IMR-90 (cell line): ENCODE measurements around the gene MCTP1. TPM values are rescaled to one million over a fixed set of nuclear protein-coding genes. Genes with fewer than 3 reads are reported as not detected.

Source experiments
- ATAC-seq: fragments of 200-7000 bp; cut with Tn5 transposase; 2 replicates; pipeline ENCODE4 v1.9.1; 2020; ENCODE audit warnings: low read depth, mild to moderate bottlenecking, moderate library complexity
- BruUV-seq: library from RNA; stranded (reverse); fragments of 400-500 nt; replicated peaks from 2 replicates; lab custom pipeline; 2021; lab: Mats Ljungman, UMichigan
- CTCF ChIA-PET: fragments of 300-600 bp; formaldehyde crosslinking; extraction: SDS; loops from one replicate; lab custom pipeline; 2021; ENCODE audit warnings: antibody characterized with exemption; lab: Yijun Ruan, JAX
- POLR2A ChIA-PET: fragments of 300-600 bp; sonication (Branson Sonifier 250); formaldehyde crosslinking; loops from one replicate; lab custom pipeline; 2022; ENCODE audit warnings: antibody characterized with exemption; ENCODE audit not compliant: unreplicated experiment; lab: Charles Lee
- DNase-seq: peaks from one replicate; pipeline ENCODE4 v3.0.0; 2013
- H2AFZ ChIP-seq: replicated peaks from 2 replicates; pipeline ENCODE3; 2013; ENCODE audit warnings: low read length, mild to moderate bottlenecking; ENCODE audit not compliant: poor library complexity
- H2AK5ac ChIP-seq: 2 replicates; pipeline ENCODE4 v1.6.1; 2013; ENCODE audit warnings: low read depth, low read length, inconsistent platforms
- H2AK9ac ChIP-seq: replicated peaks from 2 replicates; pipeline ENCODE3; 2013; ENCODE audit warnings: mild to moderate bottlenecking, low read depth, low read length, moderate library complexity; ENCODE audit not compliant: poor library complexity
- H2BK120ac ChIP-seq: 2 replicates; pipeline ENCODE4 v1.6.1; 2013; ENCODE audit warnings: low read depth, low read length, inconsistent platforms
- H2BK15ac ChIP-seq: 3 replicates; pipeline ENCODE4 v1.6.1; 2013; ENCODE audit warnings: low read depth, low read length, inconsistent platforms
- H2BK20ac ChIP-seq: 2 replicates; pipeline ENCODE4 v1.6.1; 2013; ENCODE audit warnings: low read depth, mild to moderate bottlenecking, inconsistent platforms, low read length, moderate library complexity
- H2BK5ac ChIP-seq: 2 replicates; pipeline ENCODE4 v1.6.1; 2013; ENCODE audit warnings: mild to moderate bottlenecking, low read depth, low read length, inconsistent platforms; ENCODE audit not compliant: poor library complexity, severe bottlenecking
- H3K14ac ChIP-seq: replicated peaks from 2 replicates; pipeline ENCODE4 v1.6.1; 2013; ENCODE audit warnings: low read depth, low read length, inconsistent platforms
- H3K18ac ChIP-seq: 2 replicates; pipeline ENCODE4 v1.6.1; 2013; ENCODE audit warnings: low read depth, low read length, control low read depth
- H3K23ac ChIP-seq: 2 replicates; pipeline ENCODE4 v1.6.1; 2013; ENCODE audit warnings: low read depth, low read length, inconsistent platforms
- H3K27ac ChIP-seq: 2 replicates; pipeline ENCODE4 v1.5.1; 2013; ENCODE audit warnings: mild to moderate bottlenecking, control low read depth, low read length; ENCODE audit not compliant: insufficient read depth
- H3K27me3 ChIP-seq: 2 replicates; pipeline ENCODE4 v1.6.1; 2013; ENCODE audit warnings: low read length; ENCODE audit not compliant: control insufficient read depth, insufficient read depth
- H3K36me3 ChIP-seq: 2 replicates; pipeline ENCODE4 v1.6.1; 2013; ENCODE audit warnings: low read length, mixed read lengths; ENCODE audit not compliant: control insufficient read depth, insufficient read depth
- H3K4ac ChIP-seq: 2 replicates; pipeline ENCODE4 v1.6.1; 2013; ENCODE audit warnings: low read depth, low read length, inconsistent platforms
- H3K4me1 ChIP-seq: 2 replicates; pipeline ENCODE4 v1.6.1; 2013; ENCODE audit warnings: low read length, mixed read lengths; ENCODE audit not compliant: control insufficient read depth, insufficient read depth
- H3K4me2 ChIP-seq: 2 replicates; pipeline ENCODE4 v1.6.1; 2013; ENCODE audit warnings: low read depth, mild to moderate bottlenecking, control low read depth, low read length, moderate library complexity
- H3K4me3 ChIP-seq: 2 replicates; pipeline ENCODE4 v1.5.1; 2013; ENCODE audit warnings: low read depth, mild to moderate bottlenecking, control low read depth, low read length, moderate library complexity; ENCODE audit not compliant: insufficient read depth
- H3K56ac ChIP-seq: 2 replicates; pipeline ENCODE4 v1.6.1; 2013; ENCODE audit warnings: low read length, inconsistent platforms; ENCODE audit not compliant: insufficient read depth; ENCODE audit errors: extremely low read depth
- H3K79me1 ChIP-seq, 2 experiments: 2 replicates each; pipeline ENCODE4 v1.6.1; 2013; ENCODE audit warnings: low read length in 2 of 2, inconsistent platforms in 1 of 2, low read depth in 1 of 2
- H3K9ac ChIP-seq: 2 replicates; pipeline ENCODE4 v1.6.1; 2013; ENCODE audit warnings: low read depth, low read length, control low read depth
- H3K9me1 ChIP-seq: 2 replicates; pipeline ENCODE4 v1.6.1; 2013; ENCODE audit warnings: low read length, inconsistent platforms; ENCODE audit not compliant: insufficient read depth
- H3K9me3 ChIP-seq: 2 replicates; pipeline ENCODE4 v1.6.1; 2013; ENCODE audit warnings: low read length; ENCODE audit not compliant: control insufficient read depth, insufficient read depth
- H4K20me1 ChIP-seq: 2 replicates; pipeline ENCODE4 v1.6.1; 2013; ENCODE audit warnings: low read length, inconsistent platforms; ENCODE audit not compliant: insufficient read depth
- H4K5ac ChIP-seq: 2 replicates; pipeline ENCODE4 v1.6.1; 2013; ENCODE audit warnings: mild to moderate bottlenecking, low read depth, low read length, control low read depth
- H4K8ac ChIP-seq, 2 experiments: 2 replicates each; pipeline ENCODE4 v1.6.1; 2013; ENCODE audit warnings: low read depth in 2 of 2, low read length in 2 of 2, control low read depth in 1 of 2, inconsistent platforms in 1 of 2
- H4K91ac ChIP-seq: 2 replicates; pipeline ENCODE4 v1.6.1; 2013; ENCODE audit warnings: low read depth, low read length, inconsistent platforms; ENCODE audit not compliant: insufficient read depth
- BHLHE40 ChIP-seq: fragments of 150-350 bp; IDR thresholded peaks from 2 replicates; pipeline ENCODE4 v1.6.1; 2016; ENCODE audit warnings: mild to moderate bottlenecking, low read depth, low read length
- CEBPB ChIP-seq: IDR thresholded peaks from 2 replicates; pipeline ENCODE4 v1.6.1; 2012; ENCODE audit warnings: low read depth, low read length, improper control_type of control experiment
- CHD1 ChIP-seq: IDR thresholded peaks from 2 replicates; pipeline ENCODE4 v1.6.1; 2012; ENCODE audit warnings: low read depth, low read length, improper control_type of control experiment
- FOS ChIP-seq: fragments of 150-350 bp; IDR thresholded peaks from 2 replicates; pipeline ENCODE4 v1.6.1; 2016; ENCODE audit warnings: low read depth, low read length
- MAFK ChIP-seq: IDR thresholded peaks from 2 replicates; pipeline ENCODE4 v1.6.1; 2012; ENCODE audit warnings: low read depth, low read length, improper control_type of control experiment
- MXI1 ChIP-seq: IDR thresholded peaks from 2 replicates; pipeline ENCODE4 v1.6.1; 2012; ENCODE audit warnings: low read depth, mild to moderate bottlenecking, low read length, moderate library complexity, borderline replicate concordance
- RCOR1 ChIP-seq: IDR thresholded peaks from 2 replicates; pipeline ENCODE4 v1.6.1; 2012; ENCODE audit warnings: mild to moderate bottlenecking, low read length, improper control_type of control experiment; ENCODE audit not compliant: insufficient replicate concordance
- RFX5 ChIP-seq: IDR thresholded peaks from 2 replicates; pipeline ENCODE4 v1.8.0; 2012; ENCODE audit warnings: low read depth, mild to moderate bottlenecking, low read length, moderate library complexity
- dilution Hi-C: fragments of 300-500 bp; cut with HindIII; formaldehyde crosslinking; loops from one replicate; pipeline ENCODE4 v1.14.3; 2018; ENCODE audit warnings: low sequenced_read_pairs; ENCODE audit not compliant: unreplicated experiment
- in situ Hi-C: fragments of 300-500 bp; cut with MboI; formaldehyde crosslinking; loops from 3 replicates; pipeline ENCODE4 v1.14.3; 2019; ENCODE audit warnings: low sequenced_read_pairs, inconsistent platforms, mixed read lengths
- intact Hi-C: fragments of 100-400 bp; cut with micrococcal nuclease; formaldehyde crosslinking; loops from 2 replicates; pipeline ENCODE4 v1.10.0; 2022
- polyA plus RNA-seq, 3 experiments: library from polyadenylated mRNA; depleted of rRNA; stranded (reverse); fragments of >200 nt; gene quantifications; 2 replicates each; pipeline ENCODE4 v1.2.3, GENCODE V29; 2012; ENCODE audit warnings: low replicate concordance in 1 of 3
- total RNA-seq: library from RNA; depleted of rRNA; stranded (reverse); fragments of >200 nt; gene quantifications from 2 replicates; pipeline ENCODE4 v1.2.3, GENCODE V29; 2012
- TF ChIP-seq, protein P1 (sequence below): conservative IDR thresholded peaks from 2 replicates; pipeline ENCODE4 v1.5.1; 2012; ENCODE audit warnings: mild to moderate bottlenecking, low read depth, low read length, improper control_type of control experiment
- TF ChIP-seq, protein P2 (sequence below): fragments of 150-350 bp; IDR thresholded peaks from 2 replicates; pipeline ENCODE4 v1.6.1; 2016; ENCODE audit warnings: low read depth, mild to moderate bottlenecking, low read length, moderate library complexity, borderline replicate concordance

The MCTP1 gene
- total and polyA plus RNA-seq, 2 of the 4 experiments (the other 2 are of a cell fraction), result 0.21 TPM; not detected in 1

DNA sequence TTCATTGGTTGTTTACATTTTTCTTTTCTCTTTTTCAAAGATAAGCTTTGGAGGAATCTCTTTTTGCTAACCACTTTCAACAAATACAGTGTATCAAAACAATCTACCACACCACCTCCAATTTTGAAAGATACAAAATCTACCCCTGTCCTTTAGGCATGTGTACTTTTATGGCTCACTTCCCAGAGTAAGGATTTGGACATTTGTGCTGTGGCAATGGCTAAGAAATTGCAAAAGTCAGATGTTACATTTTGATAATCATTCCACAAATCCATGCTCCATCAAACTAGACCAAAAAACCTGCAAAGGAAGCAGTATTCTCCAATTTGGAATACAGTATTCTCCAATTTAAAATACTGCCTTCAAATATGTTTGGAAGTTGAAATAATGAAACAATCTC, 204.9 kb downstream of the MCTP1 start:
- BruUV-seq, result no TSS peak
- TF ChIP-seq, protein P1, sequence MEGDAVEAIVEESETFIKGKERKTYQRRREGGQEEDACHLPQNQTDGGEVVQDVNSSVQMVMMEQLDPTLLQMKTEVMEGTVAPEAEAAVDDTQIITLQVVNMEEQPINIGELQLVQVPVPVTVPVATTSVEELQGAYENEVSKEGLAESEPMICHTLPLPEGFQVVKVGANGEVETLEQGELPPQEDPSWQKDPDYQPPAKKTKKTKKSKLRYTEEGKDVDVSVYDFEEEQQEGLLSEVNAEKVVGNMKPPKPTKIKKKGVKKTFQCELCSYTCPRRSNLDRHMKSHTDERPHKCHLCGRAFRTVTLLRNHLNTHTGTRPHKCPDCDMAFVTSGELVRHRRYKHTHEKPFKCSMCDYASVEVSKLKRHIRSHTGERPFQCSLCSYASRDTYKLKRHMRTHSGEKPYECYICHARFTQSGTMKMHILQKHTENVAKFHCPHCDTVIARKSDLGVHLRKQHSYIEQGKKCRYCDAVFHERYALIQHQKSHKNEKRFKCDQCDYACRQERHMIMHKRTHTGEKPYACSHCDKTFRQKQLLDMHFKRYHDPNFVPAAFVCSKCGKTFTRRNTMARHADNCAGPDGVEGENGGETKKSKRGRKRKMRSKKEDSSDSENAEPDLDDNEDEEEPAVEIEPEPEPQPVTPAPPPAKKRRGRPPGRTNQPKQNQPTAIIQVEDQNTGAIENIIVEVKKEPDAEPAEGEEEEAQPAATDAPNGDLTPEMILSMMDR, result no peak
- TF ChIP-seq RCOR1 (no peak), BHLHE40 (no peak), CHD1 (no peak), CEBPB (no peak), FOS (no peak), RFX5 (no peak), MXI1 (no peak), MAFK (no peak)
- TF ChIP-seq, protein P2, sequence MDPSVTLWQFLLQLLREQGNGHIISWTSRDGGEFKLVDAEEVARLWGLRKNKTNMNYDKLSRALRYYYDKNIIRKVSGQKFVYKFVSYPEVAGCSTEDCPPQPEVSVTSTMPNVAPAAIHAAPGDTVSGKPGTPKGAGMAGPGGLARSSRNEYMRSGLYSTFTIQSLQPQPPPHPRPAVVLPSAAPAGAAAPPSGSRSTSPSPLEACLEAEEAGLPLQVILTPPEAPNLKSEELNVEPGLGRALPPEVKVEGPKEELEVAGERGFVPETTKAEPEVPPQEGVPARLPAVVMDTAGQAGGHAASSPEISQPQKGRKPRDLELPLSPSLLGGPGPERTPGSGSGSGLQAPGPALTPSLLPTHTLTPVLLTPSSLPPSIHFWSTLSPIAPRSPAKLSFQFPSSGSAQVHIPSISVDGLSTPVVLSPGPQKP, result no peak
- H3K36me3 ChIP-seq, result no peaks in the 10 kb centered on the region
- no peak overlapping the region for H3K14ac ChIP-seq
- H3K18ac ChIP-seq, result no peak overlapping the region
- no peak overlapping the region for H2BK20ac ChIP-seq
- dilution Hi-C loops (no loop called here), in situ Hi-C loops (no loop called here), intact Hi-C loops (no loop called here)
- no peak overlapping the region for H3K9ac ChIP-seq
- no peak overlapping the region for H2BK120ac ChIP-seq
- H3K9me3 ChIP-seq, result no peaks in the 10 kb centered on the region
- no peak overlapping the region for H4K91ac ChIP-seq
- no peak overlapping the region for H3K4ac ChIP-seq
- no peak overlapping the region for H4K5ac ChIP-seq
- H3K27ac ChIP-seq, result no peak overlapping the region
- H3K4me2 ChIP-seq, result no peak overlapping the region
- no peaks in the 10 kb centered on the region for H3K4me1 ChIP-seq
- no peak overlapping the region for H2BK15ac ChIP-seq
- H2AK9ac ChIP-seq, result no peak overlapping the region
- no peaks in the 10 kb centered on the region for H3K79me1 ChIP-seq
- no peak overlapping the region for H3K23ac ChIP-seq
- ATAC-seq (no peak), DNase-seq (no peak)
- H3K4me3 ChIP-seq, result no peak overlapping the region
- POLR2A ChIA-PET, result no interaction called here
- H3K9me1 ChIP-seq, result no peaks in the 10 kb centered on the region; the same call in 1 of the 2 replicates
- H2AFZ ChIP-seq, result no peak overlapping the region
- no peak overlapping the region for H2AK5ac ChIP-seq
- no peak overlapping the region for H3K56ac ChIP-seq
- no peaks in the 10 kb centered on the region for H4K20me1 ChIP-seq
- CTCF ChIA-PET, result no interaction called here
- H4K8ac ChIP-seq, result no peak overlapping the region
- H2BK5ac ChIP-seq, result no peak overlapping the region
- no peaks in the 10 kb centered on the region for H3K27me3 ChIP-seq
